CD4-positive, alpha-beta T cell treated with Interleukin-2 at 100 ng/mL for 4 hours (primary cell): ENCODE results near the gene SMC6.

Source experiments
- DNase-seq: peaks from one replicate; pipeline ENCODE4 v3.0.0-alpha.2; 2020; ENCODE audit warnings: low spot score

Gene SMC6

GRCh38 chr2:17616405-17616804, 137.2 kb downstream of the SMC6 start:
- DNase-seq = no peak

- no peak for DNase-seq
These were observed 137.8 kb downstream of the SMC6 start for GRCh38 chr2:17615728-17616351.

GRCh38 chr2:17615147-17615546, 138.5 kb downstream of the SMC6 start:
- DNase-seq = no peak

GRCh38 chr2:17614174-17614930, 139.3 kb downstream of the SMC6 start:
- no peak for DNase-seq
